GM04503 (cell line): Measurements from ENCODE around the gene KBTBD8.

Experiments used
- DNase-seq: peaks from one replicate; pipeline ENCODE4 v3.0.0-alpha.2; 2012; ENCODE audit warnings: low read depth

The KBTBD8 gene, protein sequence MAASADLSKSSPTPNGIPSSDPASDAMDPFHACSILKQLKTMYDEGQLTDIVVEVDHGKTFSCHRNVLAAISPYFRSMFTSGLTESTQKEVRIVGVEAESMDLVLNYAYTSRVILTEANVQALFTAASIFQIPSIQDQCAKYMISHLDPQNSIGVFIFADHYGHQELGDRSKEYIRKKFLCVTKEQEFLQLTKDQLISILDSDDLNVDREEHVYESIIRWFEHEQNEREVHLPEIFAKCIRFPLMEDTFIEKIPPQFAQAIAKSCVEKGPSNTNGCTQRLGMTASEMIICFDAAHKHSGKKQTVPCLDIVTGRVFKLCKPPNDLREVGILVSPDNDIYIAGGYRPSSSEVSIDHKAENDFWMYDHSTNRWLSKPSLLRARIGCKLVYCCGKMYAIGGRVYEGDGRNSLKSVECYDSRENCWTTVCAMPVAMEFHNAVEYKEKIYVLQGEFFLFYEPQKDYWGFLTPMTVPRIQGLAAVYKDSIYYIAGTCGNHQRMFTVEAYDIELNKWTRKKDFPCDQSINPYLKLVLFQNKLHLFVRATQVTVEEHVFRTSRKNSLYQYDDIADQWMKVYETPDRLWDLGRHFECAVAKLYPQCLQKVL

DNA sequence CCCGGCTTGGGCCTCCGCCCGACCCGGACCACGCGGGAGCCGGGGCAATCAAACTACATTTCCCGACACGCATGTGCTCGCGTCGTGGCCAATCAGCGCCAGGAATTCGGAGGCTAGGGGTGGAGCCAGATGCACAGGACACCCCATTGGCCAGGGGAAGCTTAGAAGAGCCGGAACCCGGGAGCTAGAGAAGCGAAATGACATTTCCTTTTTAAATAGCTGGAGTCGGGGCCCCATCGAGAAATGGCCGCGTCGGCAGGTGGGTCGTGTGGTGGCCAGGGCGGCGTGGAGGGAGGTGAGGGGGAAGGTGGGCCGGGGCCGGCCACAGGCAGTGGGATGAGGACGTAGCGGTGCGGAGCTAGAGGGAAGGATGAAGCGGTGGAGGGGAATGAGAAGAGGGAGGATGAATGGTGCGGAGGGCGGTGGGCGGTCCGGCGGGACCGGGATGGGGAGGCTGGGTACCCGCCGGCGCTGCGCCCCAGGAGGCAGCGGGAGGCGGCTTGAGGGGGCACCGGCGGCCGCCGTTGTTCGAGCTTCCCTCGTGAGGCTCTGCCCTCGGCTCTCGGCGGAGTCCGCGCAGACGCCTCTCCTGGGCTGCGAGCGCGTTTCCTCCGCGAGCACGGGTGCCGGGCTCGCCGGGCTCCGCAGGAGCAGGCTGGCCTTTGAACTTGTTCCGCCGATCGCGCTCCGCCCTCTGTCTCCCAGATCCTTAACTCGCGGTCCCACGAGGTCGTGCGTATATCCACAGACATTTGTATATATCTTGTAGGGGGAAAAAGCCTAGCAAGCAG is at the start of gene KBTBD8:
TSS of gene KBTBD8 (plus strand) at position 195 of the 791 bp plus-strand sequence. CDS start at position 244, 49 bp downstream.
- DNase-seq: peak; percentile 92

DNA sequence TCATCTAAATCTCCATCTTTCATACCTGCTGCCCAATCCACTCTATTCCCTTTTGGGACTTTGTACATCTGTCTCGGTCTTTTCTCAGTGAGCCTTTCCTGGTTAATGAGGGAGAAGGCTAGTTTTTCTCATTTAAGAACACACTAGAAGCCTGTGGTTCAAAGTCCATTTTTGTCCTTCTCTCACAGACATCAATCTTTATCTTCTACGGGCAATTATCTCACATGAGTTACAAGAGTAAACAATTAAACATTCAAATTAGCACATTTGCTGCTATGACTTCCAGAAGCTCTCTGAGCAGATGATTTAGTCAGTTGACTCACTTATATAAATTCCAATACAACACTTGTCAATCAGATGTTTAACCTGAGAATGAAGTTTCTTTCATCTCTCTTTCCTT is 49.3 kb upstream of the KBTBD8 start:
- DNase-seq: no peak

DNA sequence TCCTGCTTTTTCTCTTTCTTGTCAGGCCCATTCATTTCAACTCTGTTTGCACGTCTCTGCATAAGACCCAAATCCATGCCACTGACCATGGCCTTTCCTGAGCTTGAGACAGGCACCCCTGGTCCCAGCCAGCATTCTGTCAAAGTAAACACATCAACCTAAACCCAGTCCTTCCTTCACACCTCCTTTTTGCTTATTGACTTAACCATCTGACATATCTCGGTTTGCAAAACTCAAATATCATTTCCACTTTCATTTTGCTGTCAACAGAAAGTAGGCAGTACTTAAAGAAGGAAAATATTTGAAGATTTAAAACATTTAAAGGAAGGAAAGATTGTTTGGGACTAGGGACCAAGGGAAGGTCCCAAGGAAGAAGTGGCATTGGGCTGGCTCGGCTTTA is 48.2 kb upstream of the KBTBD8 start:
- DNase-seq: no peak

DNA sequence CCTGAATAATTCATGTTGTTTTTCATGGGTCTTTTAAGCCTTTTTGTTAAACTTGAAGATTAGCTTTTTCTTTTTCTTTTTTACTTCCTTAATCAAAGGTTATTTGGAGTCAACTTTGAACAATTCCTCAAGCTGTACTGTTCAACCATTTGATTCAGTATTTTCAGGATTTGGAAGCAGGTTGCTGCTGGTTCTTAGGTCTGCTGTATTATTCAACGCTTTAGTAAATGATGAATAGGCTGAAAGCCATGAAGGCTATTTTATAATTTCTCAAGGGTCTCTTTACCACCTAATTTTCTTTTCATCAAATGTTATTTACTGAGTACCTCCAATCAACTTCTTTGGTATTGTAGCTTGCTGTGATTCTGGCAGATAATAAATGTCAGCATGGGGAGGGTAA is 45.8 kb upstream of the KBTBD8 start:
- no peak for DNase-seq

DNA sequence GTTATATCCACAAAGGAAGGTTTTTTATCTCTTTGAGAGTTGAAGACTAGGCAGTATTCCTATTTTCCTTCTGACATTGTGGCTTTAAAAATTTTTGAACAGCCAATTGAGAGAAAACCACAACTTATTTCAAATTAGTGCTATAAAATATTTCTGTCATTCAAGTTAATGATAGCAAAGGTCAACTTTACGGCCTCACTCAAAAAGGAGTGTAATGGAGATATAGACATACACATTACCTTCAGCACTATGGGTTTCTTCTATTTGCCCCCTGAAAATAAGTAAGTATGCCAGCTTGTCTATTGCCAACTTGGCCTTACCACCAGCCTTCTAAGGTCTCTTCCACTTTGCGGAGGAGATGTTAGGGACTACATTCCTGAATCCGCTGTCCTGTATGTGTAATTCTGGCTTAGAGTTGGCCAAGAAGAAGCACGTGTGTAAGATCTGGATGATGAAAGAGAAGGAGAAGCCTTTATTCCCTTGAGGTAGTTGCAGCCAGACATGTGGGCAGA is 44.1 kb upstream of the KBTBD8 start:
- no peak for DNase-seq

DNA sequence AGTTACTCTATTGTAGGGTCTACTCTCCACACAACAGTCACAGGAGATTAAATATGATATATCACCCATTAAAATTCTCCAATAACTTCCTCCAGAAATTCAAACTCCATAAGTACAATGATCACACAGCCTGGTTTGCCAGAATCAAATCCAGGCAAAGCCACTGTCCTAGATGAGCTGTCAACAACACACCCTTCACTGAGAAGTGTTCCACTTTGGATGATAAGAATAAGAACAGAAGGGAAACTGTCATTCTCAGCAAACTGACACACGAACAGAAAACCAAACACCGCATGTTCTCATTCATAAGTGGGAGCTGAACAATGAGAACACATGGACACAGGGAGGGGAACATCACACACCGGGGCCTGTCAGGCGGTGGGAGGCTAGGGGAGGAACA is 41.4 kb upstream of the KBTBD8 start:
- DNase-seq: no peak

DNA sequence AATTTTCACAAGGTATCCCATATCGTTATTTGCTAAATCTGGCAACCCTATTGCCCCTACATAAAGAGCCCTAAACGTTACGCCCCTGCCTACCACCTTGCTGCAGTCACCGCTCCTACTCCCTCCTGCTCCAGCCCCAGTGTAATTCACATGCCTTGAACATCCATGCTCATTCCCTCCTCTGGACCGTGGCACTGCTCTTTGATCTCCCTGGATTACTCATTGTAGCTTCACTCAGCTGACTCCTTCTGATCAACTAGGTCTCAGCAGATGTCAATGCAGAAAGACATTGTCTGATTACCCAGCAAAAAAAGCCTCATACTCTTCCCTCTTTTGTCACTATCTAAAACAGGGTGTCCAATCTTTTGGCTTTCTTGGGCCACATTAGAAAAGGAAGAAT is 40.7 kb upstream of the KBTBD8 start:
- DNase-seq: no peak

DNA sequence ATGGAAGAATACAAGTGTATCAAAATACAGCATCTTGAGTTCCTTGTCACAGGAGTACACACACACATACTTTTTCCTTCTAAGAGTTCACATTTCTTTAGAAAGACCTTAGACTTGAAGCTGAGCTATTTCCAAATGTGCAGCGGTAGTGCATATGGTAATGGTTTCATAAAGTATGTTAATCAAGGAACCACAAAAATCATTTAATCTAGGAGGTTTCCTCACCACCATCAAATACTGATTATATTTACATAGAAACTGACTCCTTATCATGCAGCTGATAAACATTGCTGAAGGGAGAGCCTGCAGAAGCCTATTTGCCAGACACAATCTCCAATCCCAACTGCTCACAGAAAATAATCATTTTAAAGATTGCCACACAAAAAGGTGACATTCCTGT is 40.0 kb upstream of the KBTBD8 start:
- DNase-seq: no peak

DNA sequence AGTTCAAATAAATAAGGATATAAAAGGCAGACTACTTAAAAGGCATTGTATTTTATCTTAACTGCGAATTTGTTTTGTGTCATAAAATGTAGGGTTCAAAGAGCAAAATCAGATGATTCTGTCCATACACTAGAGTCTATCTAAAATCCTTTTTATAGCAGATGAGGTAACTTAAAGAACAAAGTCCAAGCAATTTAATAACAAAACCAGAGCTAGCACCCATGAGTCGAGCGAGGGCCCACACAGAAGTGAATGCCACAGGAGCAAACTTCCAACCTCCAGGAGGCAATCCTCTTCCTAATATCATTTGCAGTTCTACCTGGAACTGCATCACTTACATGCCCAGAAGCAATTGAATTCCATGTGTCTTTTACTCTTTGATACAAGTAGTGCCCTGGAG is 35.4 kb upstream of the KBTBD8 start:
- DNase-seq: no peak

DNA sequence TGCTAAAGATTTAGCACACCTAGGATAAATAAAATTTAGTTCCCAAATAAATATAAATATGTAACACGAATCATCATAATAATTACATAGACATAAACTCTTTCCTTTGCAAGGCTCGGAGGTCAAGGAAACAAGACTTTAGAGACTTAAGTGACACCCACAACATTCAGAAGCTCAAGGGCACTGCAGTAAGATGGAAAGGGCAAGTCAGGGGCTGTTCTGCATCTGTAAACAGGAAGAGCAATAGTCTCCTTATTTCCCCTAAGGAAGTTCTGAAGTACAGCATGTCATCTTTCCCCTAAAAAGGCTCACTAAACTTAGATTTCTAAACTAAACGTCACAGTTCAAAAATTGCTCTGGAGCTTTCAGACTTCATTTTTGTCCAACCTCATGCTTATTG is 26.9 kb upstream of the KBTBD8 start:
- no peak for DNase-seq

DNA sequence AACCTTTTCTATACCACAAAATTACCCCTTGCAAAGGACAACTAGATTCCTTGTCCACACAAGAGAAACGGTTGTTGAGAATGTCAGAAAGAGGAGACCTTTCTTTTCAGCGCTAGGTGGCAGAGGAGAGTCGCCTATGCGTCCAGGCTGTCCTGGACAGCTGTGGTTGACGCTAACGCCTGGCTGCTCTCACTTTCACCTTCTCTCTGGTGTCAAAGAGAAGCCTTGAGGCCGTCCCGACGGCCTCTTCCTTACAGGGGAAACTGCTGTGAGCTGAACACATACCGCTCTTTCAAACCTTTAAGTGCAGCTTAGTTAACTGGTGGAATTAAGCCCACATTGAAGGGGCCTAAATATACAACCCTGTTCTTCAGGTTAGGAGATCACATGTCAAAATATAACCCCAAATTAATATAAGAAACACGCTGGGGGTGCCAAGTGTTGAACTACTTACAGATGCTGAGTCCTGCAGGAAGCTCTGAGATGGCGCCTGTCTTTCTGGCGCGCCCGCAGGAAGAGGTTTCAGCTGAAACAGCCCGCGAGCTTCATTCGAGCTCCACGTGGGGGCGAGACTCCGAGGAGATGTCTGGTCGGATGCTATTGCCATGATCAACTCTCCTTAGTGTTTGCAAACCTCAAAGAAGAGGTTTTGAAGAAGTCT is 26.1 kb upstream of the KBTBD8 start:
- peak; percentile 14 for DNase-seq

DNA sequence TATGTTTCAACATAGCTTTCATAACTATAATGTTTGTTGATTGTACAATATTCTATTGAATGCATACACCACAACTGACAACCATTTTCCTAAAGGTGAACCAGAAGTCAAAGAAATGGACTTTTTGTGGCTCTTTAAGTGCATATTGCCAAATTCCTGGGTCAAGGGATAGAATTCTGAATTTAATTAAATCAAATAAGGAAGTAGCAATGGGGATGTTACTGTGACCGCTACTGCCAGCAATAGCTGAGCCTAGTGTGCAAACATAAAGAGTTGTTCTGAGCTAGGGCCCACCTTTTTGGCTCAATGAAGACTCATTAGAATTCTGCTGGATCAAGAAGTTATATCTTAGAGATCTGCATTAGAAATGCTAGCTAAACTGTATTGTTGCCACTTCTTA is 17.3 kb upstream of the KBTBD8 start:
- DNase-seq: no peak

DNA sequence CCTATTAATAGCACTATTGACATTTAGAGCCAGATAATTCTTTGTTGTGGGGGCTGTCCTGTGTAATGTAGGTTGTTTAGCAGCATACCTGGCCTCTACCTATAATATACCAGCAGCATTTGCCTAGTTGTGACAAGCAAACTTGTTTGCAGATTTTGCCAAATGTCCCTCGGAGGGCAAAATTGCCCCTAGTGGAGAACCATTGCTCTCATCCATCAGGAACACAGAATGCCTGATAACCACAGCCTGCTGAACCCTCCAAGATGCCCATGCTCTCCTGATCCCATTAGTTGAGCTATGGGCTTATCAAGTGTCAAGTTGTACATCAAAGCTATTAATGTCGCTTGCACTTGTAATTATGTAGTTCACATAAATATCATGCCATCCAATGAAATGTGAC is 15.0 kb upstream of the KBTBD8 start:
- DNase-seq: no peak

DNA sequence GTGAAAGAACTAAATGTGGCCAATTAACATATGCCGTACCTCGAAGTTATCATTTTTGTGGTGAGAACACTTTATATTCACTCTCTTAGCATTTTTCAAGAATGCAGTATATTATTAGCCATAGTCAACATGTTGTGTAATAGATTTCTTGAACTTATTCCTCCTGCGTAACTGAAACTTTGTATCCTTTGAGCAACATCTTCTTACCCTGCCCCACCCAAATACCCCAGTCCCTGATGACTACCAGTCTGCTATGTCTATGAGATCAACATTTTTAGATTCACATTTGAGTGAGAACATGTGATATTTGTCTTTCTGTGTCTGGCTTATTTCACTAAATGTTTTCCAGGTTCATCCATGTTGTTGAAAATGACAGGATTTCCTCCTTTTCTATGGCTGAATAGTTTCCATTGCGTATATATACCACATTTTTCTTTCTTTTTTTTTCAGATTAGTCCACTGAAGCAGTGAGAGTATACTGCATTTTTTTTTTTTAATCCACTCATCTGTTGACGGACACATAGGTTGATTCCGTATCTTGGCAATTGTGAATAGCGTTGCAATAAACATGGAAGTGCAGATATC is 12.7 kb upstream of the KBTBD8 start:
- no peak for DNase-seq

DNA sequence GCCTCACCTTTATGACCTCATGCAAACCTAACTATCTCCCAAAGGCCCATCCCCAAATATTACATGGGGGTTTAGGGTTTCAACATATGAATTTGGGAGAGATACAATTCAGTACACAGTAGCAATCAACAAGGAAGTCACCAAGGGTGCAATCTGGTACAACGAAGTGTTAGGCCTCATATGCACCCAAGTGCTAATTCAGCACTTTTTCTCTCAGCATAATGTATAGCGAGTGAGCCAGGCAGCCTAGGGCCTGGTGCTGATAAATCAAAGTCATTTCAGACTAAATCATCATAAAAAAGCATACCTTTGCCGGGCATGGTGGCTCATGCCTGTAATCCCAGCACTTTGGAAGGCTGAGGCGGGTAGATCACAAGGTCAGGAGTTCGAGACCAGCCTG is 11.7 kb upstream of the KBTBD8 start:
- no peak for DNase-seq

DNA sequence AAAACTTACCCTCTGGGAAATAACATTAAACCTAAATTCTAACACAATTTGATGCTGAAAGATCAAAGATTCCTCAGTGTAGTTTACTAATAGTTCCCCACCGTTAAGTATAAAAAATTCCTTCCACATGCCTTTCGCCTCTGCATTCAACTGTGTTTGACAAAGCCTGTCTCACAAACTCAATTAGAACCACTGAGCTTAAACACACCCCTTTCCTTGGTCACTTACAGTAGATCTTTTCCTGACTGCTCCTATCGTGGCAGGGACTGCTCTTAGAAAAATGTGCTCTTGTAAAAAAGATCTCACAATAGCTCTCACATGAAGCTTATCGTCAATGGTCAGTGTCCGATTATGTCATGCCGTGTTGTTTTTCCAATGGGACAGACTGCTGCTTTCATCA is 8.9 kb upstream of the KBTBD8 start:
- DNase-seq: no peak

DNA sequence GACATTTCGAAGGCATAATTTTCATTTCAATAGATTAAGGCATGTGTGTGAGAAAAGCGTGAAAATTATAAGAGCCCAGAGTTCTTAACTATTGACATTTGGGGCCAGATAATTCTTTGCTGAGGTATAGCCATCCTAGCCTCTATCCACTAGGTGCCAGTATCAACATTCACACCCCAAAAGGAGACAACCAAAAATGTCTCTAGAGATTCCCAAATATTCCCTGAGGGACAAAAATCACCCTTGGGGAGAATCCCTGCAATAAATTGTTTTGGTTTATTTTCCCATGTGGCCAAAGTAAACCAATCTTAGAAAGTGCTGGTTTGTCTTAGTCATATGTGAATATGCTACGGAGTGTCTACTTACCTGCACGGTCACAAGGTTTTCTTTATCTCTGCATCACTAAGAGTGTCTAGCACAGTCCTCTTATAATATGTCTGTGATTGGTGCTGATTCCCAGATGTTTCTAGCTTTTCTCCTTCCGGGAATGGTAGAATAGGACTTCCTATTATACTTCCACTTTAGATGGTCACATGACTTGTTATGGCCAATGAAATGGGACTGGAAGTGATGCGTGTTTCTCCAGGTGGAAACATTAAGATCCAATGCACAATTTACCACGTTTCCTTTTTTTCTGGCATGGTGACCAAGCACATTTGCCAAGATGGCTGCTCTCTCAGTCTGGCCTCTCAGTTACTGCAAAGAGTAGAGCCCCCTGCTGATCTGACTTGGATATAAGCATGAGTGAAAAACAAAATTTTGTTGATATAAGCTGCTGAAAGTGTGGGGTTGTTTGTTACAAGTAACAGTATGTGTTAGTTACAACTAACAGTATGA is 8.0 kb upstream of the KBTBD8 start:
- no peak for DNase-seq

DNA sequence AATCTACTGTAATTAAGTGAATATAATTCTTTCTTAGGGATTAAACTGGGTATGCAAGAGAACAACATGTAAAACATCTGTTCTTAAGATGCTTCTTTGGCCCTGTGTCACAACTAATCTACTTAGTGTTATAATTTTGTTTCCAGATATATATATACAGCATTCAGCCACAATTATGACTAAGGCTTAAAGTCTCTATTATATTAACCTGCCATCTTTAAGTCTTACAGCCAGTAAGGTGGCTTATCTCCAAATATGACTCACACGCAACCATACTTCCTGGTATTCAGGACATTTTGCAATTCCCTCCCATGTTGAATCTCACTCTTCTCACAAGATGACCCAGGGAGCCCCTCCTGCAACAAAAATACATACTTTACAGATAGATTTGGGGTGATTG is 6.6 kb upstream of the KBTBD8 start:
- DNase-seq: no peak

DNA sequence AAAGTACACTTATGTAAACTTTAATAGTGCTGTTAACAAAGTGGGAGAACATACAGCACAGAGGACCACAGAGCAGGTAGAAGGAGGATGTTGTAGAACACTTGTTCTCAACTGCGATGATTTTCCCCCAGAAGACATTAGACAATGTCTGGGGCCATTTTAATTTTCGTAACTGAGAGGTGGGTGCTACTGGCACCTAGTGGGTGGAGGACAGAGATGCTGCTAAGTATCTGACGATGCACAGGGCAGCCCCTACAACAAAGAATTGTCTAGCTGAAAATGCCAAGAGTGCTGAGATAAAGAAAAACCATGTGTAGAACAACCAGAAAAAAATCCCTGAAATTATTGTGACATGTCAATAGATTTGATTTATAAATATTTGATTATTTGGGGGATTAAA is 5.0 kb upstream of the KBTBD8 start:
- DNase-seq: no peak

DNA sequence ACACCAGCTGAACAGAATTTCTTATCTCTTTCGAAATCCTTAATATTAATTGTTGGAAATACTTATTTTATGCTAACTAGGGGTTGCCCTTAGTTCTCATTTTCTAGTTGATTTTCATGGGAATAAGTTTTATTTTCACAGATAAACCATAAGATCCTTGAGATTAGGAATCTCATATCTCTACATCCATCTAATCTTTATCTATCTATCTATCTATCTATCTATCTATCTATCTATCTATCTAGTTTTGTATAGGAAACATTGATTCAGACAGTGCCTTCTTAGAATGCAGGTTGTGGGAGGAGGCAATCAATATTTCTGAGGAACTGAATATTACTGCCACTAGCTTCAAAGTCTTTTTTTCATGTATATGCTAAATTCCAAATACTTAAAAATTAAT is 3.5 kb upstream of the KBTBD8 start:
- no peak for DNase-seq

DNA sequence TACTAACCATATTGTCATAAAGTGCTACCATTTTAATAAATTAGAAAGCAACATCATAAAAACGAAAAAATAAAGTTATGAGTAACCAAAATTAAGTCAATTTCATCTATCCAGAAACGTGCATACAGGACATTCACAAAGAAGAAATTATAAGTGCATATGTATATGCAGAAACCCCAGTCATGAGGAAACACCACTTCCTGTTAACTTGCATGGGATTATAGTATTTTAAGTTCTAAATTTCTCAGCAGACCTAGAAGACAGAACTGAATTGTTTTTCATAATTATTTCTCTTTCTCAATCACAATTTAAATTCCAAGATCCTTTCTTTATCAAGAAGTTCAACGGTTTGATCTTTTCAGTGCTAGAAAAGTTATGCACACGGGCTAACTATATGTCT is 1.4 kb upstream of the KBTBD8 start:
- DNase-seq: no peak
